Activated CD4-positive, alpha-beta T cell treated with anti-CD3 and anti-CD28 coated beads for 24 hours (primary cell): ENCODE data around the gene TRAFD1.

Experiments used
- DNase-seq, 2 donors: peaks; one replicate each; pipeline ENCODE4 v3.0.0-alpha.2; 2020; ENCODE audit warnings: low read depth in 2 of 2

Gene TRAFD1

DNA sequence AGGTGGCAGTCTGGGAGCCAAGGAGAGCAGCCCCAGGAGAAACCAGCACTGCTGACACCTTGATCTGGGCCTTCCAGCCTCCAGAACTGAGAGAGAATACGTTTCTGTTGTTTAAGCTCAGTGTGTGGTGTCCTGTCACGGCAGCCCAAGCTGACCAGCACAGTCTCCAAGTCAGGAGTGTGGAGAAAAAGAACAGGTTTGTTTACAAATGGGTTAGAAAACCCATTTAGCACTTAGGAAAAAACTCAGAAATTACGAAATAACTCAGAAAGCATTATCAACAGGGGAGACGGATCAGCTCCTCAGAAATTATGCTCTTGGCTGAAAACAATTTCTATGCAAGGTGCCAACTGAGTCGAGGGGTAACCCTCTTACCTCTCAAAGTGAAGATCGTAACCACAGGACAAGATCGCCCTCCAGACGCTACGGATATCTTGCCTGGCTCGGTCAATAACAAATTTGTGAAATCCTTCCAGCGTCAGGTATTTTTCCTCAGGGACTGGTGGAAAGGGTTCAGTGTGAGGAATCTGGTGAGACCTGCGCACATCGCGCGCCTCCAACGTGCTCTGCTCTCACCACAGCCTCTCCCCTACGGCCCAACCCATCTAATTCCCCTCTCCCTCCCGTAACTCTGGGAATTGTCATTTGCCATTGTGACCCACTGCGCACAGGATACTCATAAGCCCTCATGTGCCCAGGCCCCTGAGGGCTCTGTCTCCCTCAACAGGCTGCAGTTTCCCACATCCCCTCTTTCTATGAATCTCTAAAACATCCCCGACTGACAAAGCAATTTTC lies 50.2 kb downstream of the TRAFD1 start:
- DNase-seq, result no peak

GRCh38 chr12:112176321-112177010 lies 51.1 kb downstream of the TRAFD1 start:
- no peak for DNase-seq

DNA sequence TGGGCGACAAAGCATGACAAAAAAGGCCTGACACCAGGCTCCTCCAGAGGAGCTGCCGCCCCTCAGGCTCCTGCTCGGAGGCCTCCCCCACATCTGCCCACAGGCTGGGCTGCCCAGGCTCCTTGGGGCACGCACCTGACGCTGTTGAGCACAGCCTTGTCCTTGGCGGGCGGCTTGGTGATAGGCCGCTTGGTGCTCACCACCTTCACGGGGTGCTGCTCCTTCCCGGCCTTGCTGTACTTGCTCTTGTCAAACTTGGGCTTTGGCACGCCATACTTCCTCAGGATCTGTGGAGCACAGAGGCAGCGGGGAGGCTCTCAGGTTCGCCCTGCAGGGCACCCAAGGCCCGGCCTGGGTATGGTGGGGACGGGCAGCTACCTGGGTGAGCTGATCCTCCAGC lies 53.4 kb downstream of the TRAFD1 start:
- DNase-seq, result no peak

GRCh38 chr12:112179341-112179740 lies 54.0 kb downstream of the TRAFD1 start:
- no peak for DNase-seq

DNA sequence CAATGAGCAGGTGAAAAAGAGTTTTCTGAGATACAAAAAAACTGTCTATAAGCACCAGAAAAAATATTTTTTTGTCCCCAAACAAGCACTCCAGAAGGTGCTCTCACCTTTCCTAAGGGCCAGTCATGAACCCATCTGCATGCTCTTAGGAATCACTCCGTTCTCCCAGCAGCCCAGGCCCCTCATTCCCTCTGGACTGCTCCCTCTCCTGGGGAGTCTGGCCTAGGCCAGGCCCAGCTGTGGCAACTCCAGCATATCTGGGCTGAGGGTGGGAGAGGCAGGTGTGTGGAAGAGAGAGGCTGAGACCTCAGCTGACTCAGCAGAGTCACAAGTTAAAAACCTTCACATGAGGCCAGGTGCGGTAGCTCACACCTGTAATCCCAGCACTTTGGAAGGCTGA lies 54.6 kb downstream of the TRAFD1 start:
- no peak for DNase-seq

DNA sequence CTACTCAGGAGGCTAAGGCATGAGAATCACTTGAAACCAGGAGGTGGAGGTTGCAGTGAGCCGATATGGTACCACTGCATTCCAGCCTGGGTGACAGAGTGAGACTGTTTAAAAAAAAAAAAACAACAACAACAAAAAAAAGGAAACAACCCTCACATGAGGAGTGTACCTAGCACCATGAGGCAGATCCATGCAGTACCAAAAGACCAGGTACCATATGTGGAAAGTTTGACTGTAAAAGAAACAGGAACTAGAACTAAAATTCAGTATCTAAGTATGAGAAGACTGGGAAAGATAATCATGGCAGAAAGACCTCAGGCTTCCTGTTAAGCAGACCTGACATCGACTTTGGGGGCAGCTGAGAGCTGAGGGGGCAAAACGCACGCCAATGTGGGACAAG lies 55.1 kb downstream of the TRAFD1 start:
- no peak for DNase-seq

GRCh38 chr12:112182499-112182898 lies 57.1 kb downstream of the TRAFD1 start:
- no peak for DNase-seq

DNA sequence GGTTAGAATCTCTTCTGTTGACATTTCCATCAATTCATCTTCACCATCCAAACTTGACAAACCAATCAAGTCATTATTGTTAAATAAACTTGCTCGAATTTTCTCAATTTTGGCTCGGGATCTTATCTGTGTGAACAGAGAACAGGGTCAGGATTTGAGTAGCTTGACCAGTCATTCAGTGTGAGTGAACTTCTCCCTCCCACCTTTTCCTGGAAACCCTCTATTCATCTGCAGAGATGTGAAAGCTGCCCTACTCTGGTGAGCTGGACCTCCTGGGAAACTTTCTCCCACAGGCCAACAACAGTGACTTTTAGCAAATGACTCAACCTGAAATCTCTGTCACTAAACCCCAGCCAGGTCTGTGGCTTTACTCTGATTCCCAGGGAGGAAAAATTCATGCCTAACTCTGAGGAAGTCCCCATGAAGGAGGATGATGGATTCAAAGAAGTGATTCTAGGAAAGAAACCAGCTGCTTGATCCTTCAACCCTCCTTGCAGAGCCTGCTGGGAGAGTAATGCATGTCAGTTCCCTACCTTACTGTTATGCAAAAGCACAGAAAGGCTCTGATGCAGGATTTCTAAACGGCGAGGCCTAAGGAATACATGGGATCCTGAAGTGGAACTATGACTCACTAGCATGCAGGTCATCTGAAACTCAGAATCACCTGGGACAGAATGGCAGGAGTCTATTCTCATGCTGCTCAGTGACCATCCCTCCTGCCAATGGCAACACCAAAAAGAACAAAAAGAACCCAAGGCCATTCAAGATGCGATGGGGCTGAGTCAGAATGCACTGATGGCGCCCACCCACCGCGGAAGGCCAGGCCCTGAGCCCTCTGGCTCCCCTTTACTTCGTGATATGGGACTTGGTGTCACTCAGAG lies 58.0 kb downstream of the TRAFD1 start:
- no peak for DNase-seq

DNA sequence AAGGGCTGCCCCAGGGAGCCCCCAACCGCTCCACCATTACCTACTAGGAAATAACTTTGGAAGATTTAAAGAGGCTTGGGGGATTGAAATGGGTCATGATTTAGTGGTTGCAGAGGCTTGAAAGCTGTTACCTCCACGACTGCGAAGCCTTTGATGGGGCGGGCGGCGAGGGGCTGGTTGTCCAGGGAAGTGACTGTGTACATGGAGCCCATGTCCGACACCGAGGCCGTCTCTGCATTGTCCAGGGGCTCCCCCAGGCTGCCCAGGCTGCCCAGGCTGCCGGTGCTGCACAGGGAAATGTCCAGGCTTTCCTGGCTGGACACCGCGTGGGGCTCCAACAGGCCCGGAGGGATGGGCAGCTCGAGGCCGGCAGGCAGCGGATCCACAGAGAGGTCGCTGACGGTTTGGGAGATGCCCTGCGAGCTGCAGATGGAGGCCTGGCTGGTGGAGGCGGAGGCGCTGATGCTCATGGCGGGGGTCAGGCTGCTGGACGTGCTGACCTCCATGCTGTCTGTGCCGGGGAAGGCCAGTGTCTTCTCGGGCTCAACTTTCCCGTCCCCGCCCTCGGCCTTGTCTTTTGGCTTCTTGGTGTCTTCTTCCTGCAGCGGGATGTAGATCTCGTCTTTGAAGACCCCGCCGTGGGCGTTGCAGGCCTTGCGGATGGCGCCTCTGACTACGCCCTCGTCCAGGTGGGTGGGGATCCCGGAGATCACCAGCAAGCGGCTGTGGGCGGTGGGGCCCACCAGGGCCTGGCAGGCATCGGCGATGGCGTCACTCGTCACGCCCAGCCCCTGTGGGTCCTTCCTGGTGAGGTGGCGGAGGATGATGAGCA lies 58.9 kb downstream of the TRAFD1 start:
- DNase-seq, result no peak

DNA sequence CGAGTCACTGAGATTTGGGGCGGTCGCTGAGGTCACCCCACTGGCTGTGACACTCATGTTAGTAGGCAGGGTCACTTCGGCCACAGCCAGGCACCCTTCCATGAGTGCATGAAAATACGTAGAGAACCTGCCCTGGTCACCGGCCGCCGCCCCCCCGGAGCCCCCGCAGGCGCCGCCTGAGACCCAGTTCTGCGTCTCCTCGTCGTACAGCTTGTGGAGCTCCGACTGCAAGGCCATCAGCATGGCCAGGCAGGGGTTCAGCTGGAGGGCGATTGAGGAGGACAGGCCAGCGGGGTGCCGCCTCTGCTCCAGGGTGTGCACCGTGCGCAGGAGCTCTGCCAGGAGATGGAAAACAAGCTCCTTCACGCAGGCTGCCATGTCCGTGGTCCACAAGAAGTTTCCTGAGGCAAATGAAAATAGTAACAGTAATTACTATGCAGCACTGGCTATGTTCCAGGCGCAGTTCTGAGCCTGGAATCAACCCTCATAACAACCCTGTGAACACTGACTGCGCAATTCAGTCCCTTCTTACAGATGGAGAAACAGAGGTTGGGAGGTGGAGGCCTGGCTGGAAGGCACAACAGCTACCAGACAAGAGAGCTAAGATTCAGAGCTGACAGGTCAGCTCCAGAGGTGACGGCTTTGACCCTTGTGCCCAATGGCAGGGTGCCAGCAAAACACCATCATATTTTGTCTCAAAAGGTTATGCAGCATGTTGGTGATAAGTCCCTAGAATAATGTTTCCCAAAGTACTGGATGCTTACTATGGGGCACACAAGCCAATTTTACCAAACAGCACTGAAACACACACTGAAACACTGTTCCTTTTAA lies 59.9 kb downstream of the TRAFD1 start:
- no peak for DNase-seq

DNA sequence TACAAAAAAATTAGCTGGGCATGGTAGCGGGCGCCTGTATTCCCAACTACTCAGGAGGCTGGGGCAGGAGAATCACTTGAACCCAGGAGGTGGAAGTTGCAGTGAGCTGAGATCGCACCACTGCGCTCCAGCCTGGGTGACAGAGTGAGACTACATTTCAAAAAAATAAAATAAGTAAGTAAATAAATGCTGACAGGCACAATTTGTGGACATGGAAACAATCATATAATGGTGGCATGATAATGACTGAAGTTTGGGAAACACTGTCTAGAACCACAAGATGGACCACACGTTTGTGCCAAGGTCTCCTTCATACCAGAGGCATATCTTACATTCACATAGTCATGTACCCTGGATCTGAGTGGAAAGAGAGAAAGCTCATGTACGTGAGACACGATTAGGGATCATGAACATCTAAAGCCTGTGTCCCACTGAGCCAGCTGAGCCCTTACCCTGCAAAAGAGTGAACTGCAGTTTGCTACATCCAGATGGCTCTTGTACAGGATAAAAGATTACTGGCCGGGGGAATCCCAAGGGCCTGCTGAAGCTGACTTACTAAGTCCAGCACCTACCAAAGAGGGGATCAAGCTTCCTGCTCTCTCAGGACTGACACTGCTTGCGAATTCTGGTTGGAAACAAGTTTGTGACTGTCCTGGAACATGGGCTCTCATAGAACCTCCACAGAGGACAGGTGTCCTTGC lies 62.9 kb downstream of the TRAFD1 start:
- DNase-seq, result no peak

DNA sequence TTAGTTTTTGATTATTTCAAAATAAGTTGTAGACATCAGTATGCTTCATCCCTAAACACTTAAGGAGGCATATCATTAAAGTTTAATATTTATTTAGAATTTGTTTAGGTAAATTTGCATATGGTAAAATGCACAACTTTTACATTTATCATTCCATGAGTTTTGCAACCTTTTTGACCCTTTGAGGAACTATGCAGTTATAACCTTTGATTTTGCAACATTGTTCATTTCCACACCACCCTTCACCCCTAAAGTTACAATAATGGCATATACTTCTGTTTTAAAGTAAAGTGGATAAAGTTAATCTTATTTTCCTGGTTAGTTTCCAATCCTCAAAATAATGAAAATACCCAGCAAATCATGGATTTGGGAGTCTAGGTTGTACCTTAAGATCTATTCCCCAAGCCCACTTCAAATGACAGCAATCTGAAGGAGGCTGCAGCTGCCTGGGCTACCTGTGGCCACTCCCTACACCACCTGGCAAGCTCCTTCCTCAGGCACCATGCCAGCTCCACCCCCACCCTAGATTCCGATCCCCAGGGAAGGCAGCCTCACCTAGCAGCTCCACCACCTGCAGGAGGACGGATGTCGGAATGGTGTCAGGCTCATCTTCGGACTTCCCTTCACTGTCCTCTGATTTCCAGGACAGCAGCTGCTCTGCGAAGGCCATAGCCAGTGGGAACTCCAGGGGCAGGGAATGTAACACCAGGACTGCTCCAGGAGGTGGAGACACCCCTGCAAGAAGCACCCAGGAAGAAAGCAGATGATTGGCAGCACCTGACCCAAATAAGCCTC lies 65.1 kb downstream of the TRAFD1 start:
- no peak for DNase-seq

DNA sequence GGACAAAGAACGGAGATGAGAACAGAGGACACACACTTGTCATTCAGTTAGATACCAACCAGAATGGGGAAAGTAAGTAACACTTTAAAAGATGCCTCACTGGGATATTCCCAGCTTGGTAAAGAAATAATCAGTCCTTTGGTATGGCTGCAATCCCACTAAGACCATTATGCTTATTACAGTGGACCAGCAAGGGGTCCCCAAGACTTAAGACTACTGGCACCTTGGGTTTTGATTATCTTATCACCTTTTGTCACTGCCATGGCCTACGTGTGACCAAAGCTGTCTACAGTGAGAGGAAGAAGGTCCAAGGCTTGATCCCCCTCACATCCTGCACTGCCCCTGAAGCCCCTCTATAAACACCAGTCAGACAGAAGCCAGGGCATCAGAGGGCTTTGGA lies 65.8 kb downstream of the TRAFD1 start:
- DNase-seq, result no peak

GRCh38 chr12:112191840-112192321 lies 66.5 kb downstream of the TRAFD1 start:
- DNase-seq, result no peak

DNA sequence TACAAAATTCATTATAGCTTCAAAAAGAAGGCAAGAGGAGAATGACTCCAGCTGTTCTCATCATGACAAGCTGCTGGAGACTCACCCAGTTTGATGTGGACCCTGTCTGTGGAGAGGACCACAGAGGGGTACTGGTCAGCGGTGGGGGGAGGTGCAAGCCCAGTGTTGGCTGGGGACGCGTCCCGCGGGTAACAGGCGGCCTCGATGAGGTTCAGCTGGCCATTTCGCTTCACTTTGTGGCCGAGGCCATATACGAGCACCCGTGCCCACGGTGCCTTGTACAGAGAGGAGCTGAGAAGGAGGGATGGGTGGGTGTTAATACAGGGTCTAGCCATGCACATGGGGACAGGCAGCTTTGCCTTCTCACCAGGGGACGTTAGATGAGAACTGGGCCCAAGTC lies 67.1 kb downstream of the TRAFD1 start:
- no peak for DNase-seq

GRCh38 chr12:112194601-112195247 lies 69.4 kb downstream of the TRAFD1 start:
- DNase-seq, result no peak

GRCh38 chr12:112196196-112196875 lies 71.0 kb downstream of the TRAFD1 start:
- DNase-seq, result no peak
